ENCODE results near the gene CARD14. TPM values are rescaled to one million over a fixed set of nuclear protein-coding genes. Genes with fewer than 3 reads are reported as not detected.

Gene CARD14
- total RNA-seq, 1 donor from 2014 or later: not detected

DNA sequence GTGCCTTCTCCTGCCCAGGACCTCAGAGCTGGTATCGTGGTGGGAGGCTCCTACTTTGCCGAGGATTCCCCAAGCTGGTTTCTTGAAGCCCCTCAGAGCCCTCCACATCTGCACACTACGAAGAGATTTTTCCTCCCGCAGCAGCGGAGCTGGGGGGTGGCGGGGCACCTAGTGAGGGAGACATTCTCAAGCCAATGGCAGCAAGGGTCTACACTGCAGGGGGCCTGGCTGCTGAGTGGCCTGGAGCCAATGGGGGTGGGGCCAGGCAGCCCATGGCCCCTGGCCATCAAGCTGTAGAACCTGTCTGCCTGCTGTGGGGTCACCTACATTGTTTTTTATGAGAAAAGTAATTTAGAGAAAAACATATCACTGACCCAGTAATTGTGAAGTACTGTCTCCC lies 55.4 kb downstream of the CARD14 start:
- no peak for DNase-seq (ENCODE audit: low read depth)
- Histone ChIP-seq H3K27me3 (ENCODE audit: control insufficient read depth, insufficient read depth, low read length) (no peaks in the 10 kb centered on the region), H3K36me3 (ENCODE audit: control insufficient read depth, insufficient read depth, low read length) (no peaks in the 10 kb centered on the region), H3K4me3 (ENCODE audit: low read depth, low read length) (no peak overlapping the region)
- TF ChIP-seq, protein P1, sequence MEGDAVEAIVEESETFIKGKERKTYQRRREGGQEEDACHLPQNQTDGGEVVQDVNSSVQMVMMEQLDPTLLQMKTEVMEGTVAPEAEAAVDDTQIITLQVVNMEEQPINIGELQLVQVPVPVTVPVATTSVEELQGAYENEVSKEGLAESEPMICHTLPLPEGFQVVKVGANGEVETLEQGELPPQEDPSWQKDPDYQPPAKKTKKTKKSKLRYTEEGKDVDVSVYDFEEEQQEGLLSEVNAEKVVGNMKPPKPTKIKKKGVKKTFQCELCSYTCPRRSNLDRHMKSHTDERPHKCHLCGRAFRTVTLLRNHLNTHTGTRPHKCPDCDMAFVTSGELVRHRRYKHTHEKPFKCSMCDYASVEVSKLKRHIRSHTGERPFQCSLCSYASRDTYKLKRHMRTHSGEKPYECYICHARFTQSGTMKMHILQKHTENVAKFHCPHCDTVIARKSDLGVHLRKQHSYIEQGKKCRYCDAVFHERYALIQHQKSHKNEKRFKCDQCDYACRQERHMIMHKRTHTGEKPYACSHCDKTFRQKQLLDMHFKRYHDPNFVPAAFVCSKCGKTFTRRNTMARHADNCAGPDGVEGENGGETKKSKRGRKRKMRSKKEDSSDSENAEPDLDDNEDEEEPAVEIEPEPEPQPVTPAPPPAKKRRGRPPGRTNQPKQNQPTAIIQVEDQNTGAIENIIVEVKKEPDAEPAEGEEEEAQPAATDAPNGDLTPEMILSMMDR (IDR thresholded peaks at IDR 0.05; ENCODE audit: insufficient read depth, low read length, poor library complexity, severe bottlenecking): no peak

DNA sequence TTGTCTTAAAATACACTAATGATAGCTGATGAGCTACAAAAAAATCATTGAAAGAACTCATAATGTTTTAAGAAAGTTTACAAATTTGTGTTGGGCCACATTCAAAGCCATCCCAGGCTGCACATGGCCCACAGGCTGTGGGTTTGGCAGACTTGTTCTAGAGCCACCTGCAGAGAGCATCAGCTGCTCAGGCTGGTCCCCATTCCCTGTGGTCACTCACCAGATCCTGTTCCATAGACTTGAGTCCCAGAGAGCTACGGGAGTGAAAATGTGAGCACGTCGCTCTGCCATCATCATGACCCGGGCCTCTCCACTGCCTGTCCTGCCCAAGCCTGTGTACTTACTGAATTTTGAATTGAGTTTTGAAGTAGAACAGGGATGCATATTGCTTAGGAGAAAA lies 57.3 kb downstream of the CARD14 start:
- DNase-seq (ENCODE audit: low read depth): no peak
- Histone ChIP-seq H3K27me3 (ENCODE audit: control insufficient read depth, insufficient read depth, low read length) (no peaks in the 10 kb centered on the region), H3K36me3 (ENCODE audit: control insufficient read depth, insufficient read depth, low read length) (no peaks in the 10 kb centered on the region), H3K4me3 (ENCODE audit: low read depth, low read length) (no peak overlapping the region)
- TF ChIP-seq, protein P1 (IDR thresholded peaks at IDR 0.05; ENCODE audit: insufficient read depth, low read length, poor library complexity, severe bottlenecking): no peak

DNA sequence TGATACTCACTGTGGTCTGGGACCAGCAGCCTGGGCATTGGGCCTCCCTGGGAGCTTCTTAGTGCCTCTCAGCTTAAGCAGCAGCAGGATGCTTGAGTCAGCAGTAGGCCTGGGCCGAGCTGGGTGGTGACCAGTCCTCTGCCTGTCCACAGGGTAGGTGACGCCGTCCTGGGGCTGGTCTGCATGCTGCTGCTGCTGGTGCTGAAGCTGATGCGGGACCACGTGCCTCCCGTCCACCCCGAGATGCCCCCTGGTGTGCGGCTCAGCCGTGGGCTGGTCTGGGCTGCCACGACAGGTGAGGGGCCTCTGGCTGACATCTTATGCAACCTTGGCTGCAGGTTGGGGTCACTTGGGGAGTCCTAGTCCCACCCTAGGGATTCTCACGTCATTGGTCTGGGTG lies 57.8 kb downstream of the CARD14 start:
- TF ChIP-seq, protein P1 (IDR thresholded peaks at IDR 0.05; ENCODE audit: insufficient read depth, low read length, poor library complexity, severe bottlenecking): no peak
- H3K27me3 ChIP-seq (ENCODE audit: control insufficient read depth, insufficient read depth, low read length): no peaks in the 10 kb centered on the region
- H3K36me3 ChIP-seq (ENCODE audit: control insufficient read depth, insufficient read depth, low read length): no peaks in the 10 kb centered on the region
- DNase-seq (ENCODE audit: low read depth): no peak
- H3K4me3 ChIP-seq (ENCODE audit: low read depth, low read length): no peak overlapping the region

DNA sequence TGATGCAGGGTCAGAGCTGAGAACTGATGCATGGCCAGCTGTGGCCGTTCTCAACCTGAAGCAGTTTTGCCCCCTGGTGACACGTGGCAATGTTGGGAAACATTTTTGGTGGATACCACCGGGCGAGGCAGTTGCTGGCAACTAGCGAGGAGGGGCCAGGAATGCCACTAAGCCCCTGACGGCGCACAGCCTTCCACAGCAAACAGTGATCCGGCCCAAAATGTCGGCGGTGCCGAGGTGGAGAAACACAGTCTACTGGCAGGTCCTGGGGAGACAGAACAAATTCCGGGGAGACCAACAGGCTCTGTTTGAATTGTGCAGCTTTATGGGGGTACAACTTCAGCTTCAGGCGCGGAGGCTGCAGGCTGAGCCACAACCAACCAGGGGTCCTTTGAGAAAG lies 58.6 kb downstream of the CARD14 start:
- no peak for DNase-seq (ENCODE audit: low read depth)
- Histone ChIP-seq H3K27me3 (ENCODE audit: control insufficient read depth, insufficient read depth, low read length) (no peaks in the 10 kb centered on the region), H3K36me3 (ENCODE audit: control insufficient read depth, insufficient read depth, low read length) (no peaks in the 10 kb centered on the region), H3K4me3 (ENCODE audit: low read depth, low read length) (no peak overlapping the region)
- TF ChIP-seq, protein P1 (IDR thresholded peaks at IDR 0.05; ENCODE audit: insufficient read depth, low read length, poor library complexity, severe bottlenecking): no peak

DNA sequence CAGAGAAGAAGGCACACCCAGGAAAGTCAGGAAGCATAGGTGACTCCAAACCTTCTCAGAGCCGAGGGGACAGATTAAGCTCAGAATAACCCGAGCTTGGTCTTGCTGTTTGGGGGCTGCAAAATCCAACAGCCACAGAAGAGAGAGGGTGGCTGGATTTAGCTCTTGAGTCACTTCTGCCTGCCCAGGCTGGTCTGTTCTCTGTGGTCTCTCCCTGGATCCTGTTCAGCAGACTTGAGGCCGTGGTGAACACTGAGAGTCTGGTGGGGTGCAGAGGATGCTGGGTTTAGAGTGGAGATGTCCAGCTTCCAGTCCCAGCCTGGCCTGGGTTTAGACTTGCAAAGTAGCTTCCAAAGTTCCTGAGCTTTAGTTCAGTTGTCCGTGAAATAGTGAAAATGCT lies 59.2 kb downstream of the CARD14 start:
- TF ChIP-seq, protein P1 (IDR thresholded peaks at IDR 0.05; ENCODE audit: insufficient read depth, low read length, poor library complexity, severe bottlenecking): no peak
- no peaks in the 10 kb centered on the region for H3K36me3 ChIP-seq (ENCODE audit: control insufficient read depth, insufficient read depth, low read length)
- no peak overlapping the region for H3K4me3 ChIP-seq (ENCODE audit: low read depth, low read length)
- no peaks in the 10 kb centered on the region for H3K27me3 ChIP-seq (ENCODE audit: control insufficient read depth, insufficient read depth, low read length)
- no peak for DNase-seq (ENCODE audit: low read depth)

DNA sequence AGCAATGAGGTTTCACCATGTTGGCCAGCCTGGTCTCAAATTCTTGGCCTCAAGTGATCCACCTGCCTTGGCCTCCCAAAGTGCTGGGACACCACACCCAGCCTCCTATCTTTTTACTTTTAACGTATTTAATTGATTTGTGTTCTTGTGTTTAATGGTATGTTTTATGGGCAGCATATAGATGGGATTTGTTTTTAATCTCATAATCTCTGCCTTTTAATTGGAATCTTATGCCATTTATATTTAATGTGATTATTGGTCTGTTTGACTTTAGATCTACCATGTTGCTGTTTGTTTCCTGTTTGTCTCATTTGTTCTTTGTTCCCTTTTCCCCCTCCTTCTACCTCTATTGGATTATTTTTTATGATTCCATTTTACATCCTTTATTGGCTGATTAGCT lies 62.6 kb downstream of the CARD14 start:
- Histone ChIP-seq H3K27me3 (ENCODE audit: control insufficient read depth, insufficient read depth, low read length) (no peaks in the 10 kb centered on the region), H3K4me3 (ENCODE audit: low read depth, low read length) (no peak overlapping the region), H3K36me3 (ENCODE audit: control insufficient read depth, insufficient read depth, low read length) (no peaks in the 10 kb centered on the region)
- no peak for DNase-seq (ENCODE audit: low read depth)
- TF ChIP-seq, protein P1 (IDR thresholded peaks at IDR 0.05; ENCODE audit: insufficient read depth, low read length, poor library complexity, severe bottlenecking): no peak

Data from kidney epithelial cell (primary cell).